Measurements from ENCODE around the gene NR2F1-AS1. TPM values are rescaled to one million over a fixed set of nuclear protein-coding genes. Genes with fewer than 3 reads are reported as not detected.
A peak's percentile ranks its signal among the peaks of the same experiment; 100 is the strongest.

NR2F1-AS1 gene
- total RNA-seq, 1 experiment from 2014 or later: 1.5 TPM

DNA sequence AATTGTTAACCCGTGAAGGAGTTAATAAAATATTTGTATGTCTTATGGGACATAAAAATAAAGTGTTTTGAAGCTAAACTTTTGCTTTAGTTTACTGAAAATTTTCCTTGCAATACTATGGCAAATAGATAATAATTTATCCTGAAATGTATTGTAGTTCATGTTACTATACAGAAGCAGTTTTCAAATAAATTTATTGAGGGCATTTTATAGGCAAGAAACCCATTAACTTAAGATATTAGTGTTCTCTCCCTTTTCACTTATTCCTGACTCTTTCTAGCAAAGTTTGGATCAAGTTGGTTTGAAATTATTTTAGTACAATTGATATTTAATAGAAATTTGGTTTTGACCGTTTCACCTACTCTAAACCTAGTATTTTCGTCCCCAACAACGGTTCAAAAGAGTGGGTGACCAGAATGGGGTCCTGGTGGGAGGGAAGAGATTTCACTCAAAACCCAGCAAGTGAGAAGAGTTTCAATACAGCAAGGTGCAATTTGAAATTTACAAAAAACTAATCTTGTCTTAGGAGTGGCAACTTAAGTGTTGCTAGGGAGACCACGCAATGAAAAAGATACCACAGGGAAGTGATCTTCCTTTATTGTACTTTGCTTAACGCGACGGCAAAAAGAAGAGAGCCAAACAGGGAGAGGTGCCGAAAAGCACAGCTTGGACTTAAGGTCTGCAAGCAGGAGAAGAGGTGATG, 30.4 kb upstream of the NR2F1-AS1 start (continued):
- TF ChIP-seq ZNF138 (CRISPR knock-in tag; conservative IDR thresholded peaks at IDR 0.05): no peak
- TF ChIP-seq, protein P1, sequence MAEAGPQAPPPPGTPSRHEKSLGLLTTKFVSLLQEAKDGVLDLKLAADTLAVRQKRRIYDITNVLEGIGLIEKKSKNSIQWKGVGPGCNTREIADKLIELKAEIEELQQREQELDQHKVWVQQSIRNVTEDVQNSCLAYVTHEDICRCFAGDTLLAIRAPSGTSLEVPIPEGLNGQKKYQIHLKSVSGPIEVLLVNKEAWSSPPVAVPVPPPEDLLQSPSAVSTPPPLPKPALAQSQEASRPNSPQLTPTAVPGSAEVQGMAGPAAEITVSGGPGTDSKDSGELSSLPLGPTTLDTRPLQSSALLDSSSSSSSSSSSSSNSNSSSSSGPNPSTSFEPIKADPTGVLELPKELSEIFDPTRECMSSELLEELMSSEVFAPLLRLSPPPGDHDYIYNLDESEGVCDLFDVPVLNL (CRISPR knock-in tag; IDR thresholded peaks at IDR 0.05; ENCODE audit: borderline replicate concordance, low read depth): no peak
- TF ChIP-seq TEAD4 (CRISPR knock-in tag; IDR thresholded peaks at IDR 0.05): no peak
- no peak for TF ChIP-seq JAZF1 (CRISPR knock-in tag; IDR thresholded peaks at IDR 0.05)
- TF ChIP-seq, protein P2, sequence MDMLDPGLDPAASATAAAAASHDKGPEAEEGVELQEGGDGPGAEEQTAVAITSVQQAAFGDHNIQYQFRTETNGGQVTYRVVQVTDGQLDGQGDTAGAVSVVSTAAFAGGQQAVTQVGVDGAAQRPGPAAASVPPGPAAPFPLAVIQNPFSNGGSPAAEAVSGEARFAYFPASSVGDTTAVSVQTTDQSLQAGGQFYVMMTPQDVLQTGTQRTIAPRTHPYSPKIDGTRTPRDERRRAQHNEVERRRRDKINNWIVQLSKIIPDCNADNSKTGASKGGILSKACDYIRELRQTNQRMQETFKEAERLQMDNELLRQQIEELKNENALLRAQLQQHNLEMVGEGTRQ (CRISPR knock-in tag; IDR thresholded peaks at IDR 0.05): no peak

DNA sequence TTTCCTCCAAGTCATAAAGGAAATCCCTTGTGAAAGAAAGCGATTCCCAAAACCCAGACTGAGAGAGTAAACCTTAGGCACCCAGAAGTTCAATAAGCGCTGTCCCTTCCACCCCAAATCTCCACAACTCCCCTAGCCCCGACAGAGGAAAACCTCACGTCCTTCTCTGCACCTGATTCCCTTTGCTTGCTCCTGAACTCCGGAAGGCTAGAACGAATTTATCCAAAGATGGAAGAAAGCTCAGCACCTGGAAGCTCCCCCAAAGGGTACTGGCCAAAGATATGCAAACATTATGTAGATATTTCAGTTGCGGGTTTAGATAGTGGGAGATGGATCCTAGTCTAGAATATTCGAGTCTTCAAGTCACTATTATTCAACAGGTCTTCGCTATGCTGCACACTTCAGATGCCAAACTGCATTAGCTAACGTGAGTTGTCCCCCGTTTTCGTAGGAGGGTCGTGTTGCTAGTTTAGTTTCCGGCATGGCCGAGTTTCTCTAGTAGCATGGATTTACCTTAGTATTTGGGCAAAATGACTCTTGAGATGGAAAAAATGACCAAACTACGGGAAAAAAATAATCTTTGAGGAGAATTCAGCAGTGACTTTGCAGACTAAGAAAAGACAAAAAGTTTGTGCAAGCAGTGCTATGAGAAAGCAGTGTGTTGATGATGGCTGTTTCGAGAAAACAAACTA, 29.7 kb upstream of the NR2F1-AS1 start:
- Mint-ChIP-seq H3K36me3 (no peaks in the 10 kb centered on the region), H3K27ac (no peak overlapping the region)
- CTCF ChIA-PET: interaction anchor here (1.0 kb wide), 1 partner anchor 190 kb away, joined by 9 read pairs; no protein-coding TSS in a partner anchor
- no peak for TF ChIP-seq ZNF423 (CRISPR knock-in tag; IDR thresholded peaks at IDR 0.05)
- no peak for TF ChIP-seq SOX15 (CRISPR knock-in tag; IDR thresholded peaks at IDR 0.05)
- TF ChIP-seq CREM (CRISPR knock-in tag; IDR thresholded peaks at IDR 0.05): no peak
- TF ChIP-seq, protein P3, sequence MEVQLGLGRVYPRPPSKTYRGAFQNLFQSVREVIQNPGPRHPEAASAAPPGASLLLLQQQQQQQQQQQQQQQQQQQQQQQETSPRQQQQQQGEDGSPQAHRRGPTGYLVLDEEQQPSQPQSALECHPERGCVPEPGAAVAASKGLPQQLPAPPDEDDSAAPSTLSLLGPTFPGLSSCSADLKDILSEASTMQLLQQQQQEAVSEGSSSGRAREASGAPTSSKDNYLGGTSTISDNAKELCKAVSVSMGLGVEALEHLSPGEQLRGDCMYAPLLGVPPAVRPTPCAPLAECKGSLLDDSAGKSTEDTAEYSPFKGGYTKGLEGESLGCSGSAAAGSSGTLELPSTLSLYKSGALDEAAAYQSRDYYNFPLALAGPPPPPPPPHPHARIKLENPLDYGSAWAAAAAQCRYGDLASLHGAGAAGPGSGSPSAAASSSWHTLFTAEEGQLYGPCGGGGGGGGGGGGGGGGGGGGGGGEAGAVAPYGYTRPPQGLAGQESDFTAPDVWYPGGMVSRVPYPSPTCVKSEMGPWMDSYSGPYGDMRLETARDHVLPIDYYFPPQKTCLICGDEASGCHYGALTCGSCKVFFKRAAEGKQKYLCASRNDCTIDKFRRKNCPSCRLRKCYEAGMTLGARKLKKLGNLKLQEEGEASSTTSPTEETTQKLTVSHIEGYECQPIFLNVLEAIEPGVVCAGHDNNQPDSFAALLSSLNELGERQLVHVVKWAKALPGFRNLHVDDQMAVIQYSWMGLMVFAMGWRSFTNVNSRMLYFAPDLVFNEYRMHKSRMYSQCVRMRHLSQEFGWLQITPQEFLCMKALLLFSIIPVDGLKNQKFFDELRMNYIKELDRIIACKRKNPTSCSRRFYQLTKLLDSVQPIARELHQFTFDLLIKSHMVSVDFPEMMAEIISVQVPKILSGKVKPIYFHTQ (CRISPR knock-in tag; IDR thresholded peaks at IDR 0.05): no peak
- no peak for TF ChIP-seq NFATC4 (CRISPR knock-in tag; IDR thresholded peaks at IDR 0.05)
- TF ChIP-seq, protein P4, sequence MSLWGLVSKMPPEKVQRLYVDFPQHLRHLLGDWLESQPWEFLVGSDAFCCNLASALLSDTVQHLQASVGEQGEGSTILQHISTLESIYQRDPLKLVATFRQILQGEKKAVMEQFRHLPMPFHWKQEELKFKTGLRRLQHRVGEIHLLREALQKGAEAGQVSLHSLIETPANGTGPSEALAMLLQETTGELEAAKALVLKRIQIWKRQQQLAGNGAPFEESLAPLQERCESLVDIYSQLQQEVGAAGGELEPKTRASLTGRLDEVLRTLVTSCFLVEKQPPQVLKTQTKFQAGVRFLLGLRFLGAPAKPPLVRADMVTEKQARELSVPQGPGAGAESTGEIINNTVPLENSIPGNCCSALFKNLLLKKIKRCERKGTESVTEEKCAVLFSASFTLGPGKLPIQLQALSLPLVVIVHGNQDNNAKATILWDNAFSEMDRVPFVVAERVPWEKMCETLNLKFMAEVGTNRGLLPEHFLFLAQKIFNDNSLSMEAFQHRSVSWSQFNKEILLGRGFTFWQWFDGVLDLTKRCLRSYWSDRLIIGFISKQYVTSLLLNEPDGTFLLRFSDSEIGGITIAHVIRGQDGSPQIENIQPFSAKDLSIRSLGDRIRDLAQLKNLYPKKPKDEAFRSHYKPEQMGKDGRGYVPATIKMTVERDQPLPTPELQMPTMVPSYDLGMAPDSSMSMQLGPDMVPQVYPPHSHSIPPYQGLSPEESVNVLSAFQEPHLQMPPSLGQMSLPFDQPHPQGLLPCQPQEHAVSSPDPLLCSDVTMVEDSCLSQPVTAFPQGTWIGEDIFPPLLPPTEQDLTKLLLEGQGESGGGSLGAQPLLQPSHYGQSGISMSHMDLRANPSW (CRISPR knock-in tag; conservative IDR thresholded peaks at IDR 0.05; ENCODE audit: low read depth): no peak
- TF ChIP-seq, protein P1 (CRISPR knock-in tag; IDR thresholded peaks at IDR 0.05; ENCODE audit: borderline replicate concordance, low read depth): no peak
- TF ChIP-seq, protein P5, sequence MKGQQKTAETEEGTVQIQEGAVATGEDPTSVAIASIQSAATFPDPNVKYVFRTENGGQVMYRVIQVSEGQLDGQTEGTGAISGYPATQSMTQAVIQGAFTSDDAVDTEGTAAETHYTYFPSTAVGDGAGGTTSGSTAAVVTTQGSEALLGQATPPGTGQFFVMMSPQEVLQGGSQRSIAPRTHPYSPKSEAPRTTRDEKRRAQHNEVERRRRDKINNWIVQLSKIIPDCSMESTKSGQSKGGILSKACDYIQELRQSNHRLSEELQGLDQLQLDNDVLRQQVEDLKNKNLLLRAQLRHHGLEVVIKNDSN (CRISPR knock-in tag; IDR thresholded peaks at IDR 0.05): no peak
- TF ChIP-seq, protein P6, sequence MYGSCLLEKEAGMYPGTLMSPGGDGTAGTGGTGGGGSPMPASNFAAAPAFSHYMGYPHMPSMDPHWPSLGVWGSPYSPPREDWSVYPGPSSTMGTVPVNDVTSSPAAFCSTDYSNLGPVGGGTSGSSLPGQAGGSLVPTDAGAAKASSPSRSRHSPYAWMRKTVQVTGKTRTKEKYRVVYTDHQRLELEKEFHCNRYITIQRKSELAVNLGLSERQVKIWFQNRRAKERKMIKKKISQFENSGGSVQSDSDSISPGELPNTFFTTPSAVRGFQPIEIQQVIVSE (CRISPR knock-in tag; IDR thresholded peaks at IDR 0.05; ENCODE audit: borderline replicate concordance): no peak
- TF ChIP-seq RORB (CRISPR knock-in tag; IDR thresholded peaks at IDR 0.05): no peak
- TF ChIP-seq, protein P7, sequence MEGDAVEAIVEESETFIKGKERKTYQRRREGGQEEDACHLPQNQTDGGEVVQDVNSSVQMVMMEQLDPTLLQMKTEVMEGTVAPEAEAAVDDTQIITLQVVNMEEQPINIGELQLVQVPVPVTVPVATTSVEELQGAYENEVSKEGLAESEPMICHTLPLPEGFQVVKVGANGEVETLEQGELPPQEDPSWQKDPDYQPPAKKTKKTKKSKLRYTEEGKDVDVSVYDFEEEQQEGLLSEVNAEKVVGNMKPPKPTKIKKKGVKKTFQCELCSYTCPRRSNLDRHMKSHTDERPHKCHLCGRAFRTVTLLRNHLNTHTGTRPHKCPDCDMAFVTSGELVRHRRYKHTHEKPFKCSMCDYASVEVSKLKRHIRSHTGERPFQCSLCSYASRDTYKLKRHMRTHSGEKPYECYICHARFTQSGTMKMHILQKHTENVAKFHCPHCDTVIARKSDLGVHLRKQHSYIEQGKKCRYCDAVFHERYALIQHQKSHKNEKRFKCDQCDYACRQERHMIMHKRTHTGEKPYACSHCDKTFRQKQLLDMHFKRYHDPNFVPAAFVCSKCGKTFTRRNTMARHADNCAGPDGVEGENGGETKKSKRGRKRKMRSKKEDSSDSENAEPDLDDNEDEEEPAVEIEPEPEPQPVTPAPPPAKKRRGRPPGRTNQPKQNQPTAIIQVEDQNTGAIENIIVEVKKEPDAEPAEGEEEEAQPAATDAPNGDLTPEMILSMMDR (IDR thresholded peaks at IDR 0.05): no peak
- no peak for TF ChIP-seq ESRRA (CRISPR knock-in tag; IDR thresholded peaks at IDR 0.05; ENCODE audit: borderline replicate concordance)
- TF ChIP-seq SMAD4 (CRISPR knock-in tag; IDR thresholded peaks at IDR 0.05): no peak
- TF ChIP-seq ZNF416 (CRISPR knock-in tag; IDR thresholded peaks at IDR 0.05): no peak
- no peak for TF ChIP-seq ETV6 (CRISPR knock-in tag; IDR thresholded peaks at IDR 0.05)
- no peak for TF ChIP-seq ZNF121 (CRISPR knock-in tag; IDR thresholded peaks at IDR 0.05)

More for the DNA sequence above, 29.7 kb upstream of the NR2F1-AS1 start:
- Mint-ChIP-seq H3K4me1 (peaks cover 52% of the 10 kb centered on the region), H3K4me3 (peak overlapping the region; percentile 27), H3K9me3 (no peaks in the 10 kb centered on the region), H3K27me3 (ENCODE audit: low read depth) (no peaks in the 10 kb centered on the region; the same call in 1 of the 2 replicates)
- no peak for DNase-seq (ENCODE audit: low spot score)
- ATAC-seq: no peak
- POLR2A ChIA-PET: no interaction called here
